GM12865 (cell line): Measurements from ENCODE around the gene NCR1.

ENCODE experiments used
- DNase-seq: peaks from one replicate; pipeline ENCODE4 v3.0.0; 2010; ENCODE audit warnings: low read depth
- H3K4me3 ChIP-seq: 2 replicates; pipeline ENCODE4 v1.5.1; 2011; ENCODE audit warnings: mild to moderate bottlenecking, low read depth, low read length, control low read depth
- CTCF ChIP-seq: IDR thresholded peaks from 2 replicates; pipeline ENCODE4 v1.5.1; 2011; ENCODE audit warnings: low read length, control low read depth, low read depth, inconsistent platforms; ENCODE audit not compliant: insufficient read depth; ENCODE audit errors: missing control alignments

The NCR1 gene

GRCh38 chr19:54959840-54960239 lies 53.9 kb downstream of the NCR1 start:
- H3K4me3 ChIP-seq: peak overlapping the region; percentile 32; the same call in 1 of the 2 replicates
- no peak for TF ChIP-seq CTCF
- peak; percentile 81 for DNase-seq
